ENCODE measurements around the gene SPAG17.

DNA sequence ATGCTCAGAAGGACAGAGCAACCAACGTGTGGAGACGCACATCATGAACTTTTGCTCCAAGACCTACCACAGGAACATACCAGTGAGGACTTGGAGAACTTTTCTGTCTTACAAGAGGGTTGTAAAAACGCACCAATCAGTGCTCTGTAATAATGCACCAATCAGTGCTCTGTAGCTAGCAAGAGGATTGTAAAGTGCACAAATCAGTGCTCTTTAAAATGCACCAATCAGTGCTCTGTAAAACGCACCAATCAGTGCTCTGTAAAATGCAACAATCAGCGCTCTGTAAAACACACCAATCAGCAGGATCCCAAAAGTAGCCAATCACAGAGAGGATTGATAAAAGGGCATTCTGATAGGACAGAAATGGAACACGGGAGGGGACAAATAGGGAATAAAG is 40.4 kb upstream of the SPAG17 start:
- TF ChIP-seq, protein P1, sequence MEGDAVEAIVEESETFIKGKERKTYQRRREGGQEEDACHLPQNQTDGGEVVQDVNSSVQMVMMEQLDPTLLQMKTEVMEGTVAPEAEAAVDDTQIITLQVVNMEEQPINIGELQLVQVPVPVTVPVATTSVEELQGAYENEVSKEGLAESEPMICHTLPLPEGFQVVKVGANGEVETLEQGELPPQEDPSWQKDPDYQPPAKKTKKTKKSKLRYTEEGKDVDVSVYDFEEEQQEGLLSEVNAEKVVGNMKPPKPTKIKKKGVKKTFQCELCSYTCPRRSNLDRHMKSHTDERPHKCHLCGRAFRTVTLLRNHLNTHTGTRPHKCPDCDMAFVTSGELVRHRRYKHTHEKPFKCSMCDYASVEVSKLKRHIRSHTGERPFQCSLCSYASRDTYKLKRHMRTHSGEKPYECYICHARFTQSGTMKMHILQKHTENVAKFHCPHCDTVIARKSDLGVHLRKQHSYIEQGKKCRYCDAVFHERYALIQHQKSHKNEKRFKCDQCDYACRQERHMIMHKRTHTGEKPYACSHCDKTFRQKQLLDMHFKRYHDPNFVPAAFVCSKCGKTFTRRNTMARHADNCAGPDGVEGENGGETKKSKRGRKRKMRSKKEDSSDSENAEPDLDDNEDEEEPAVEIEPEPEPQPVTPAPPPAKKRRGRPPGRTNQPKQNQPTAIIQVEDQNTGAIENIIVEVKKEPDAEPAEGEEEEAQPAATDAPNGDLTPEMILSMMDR (conservative IDR thresholded peaks at IDR 0.05; ENCODE audit: low read length) = no peak
- no peak for TF ChIP-seq EZH2phosphoT487 (IDR thresholded peaks at IDR 0.05; ENCODE audit: borderline replicate concordance, low read depth, low read length)

Data from OCI-LY7 (cell line).